Measurements from ENCODE around the gene ZNF606.
A peak's percentile ranks its signal among the peaks of the same experiment; 100 is the strongest.
"Not testable (repeated sequence)": the region's sequence is repeated elsewhere in the genome, so short reads cannot be mapped to it uniquely, and the experiment has no call there.

ZNF606 gene

DNA sequence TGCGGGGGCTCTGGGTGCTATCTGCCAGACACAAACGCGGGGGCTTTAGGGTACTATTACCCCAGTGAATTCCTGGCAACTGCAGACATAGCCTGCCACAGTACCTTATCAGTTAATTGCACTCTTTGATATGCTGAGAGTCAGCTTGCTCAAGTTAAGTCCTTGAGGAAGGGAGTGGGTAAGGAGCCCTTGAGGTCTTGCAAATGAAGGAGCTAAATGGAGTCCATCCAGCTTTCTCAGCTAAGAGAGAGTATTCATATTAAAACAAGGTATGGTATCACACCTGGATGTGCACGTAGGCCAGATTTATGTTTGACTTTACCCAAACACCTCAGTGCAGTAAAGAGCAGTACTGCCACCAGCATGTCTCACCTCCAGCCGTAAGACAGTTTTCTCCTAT lies 11.5 kb upstream of the ZNF606 start:
- DNase-seq (ENCODE audit: low spot score): no peak
- TF ChIP-seq, protein P1, sequence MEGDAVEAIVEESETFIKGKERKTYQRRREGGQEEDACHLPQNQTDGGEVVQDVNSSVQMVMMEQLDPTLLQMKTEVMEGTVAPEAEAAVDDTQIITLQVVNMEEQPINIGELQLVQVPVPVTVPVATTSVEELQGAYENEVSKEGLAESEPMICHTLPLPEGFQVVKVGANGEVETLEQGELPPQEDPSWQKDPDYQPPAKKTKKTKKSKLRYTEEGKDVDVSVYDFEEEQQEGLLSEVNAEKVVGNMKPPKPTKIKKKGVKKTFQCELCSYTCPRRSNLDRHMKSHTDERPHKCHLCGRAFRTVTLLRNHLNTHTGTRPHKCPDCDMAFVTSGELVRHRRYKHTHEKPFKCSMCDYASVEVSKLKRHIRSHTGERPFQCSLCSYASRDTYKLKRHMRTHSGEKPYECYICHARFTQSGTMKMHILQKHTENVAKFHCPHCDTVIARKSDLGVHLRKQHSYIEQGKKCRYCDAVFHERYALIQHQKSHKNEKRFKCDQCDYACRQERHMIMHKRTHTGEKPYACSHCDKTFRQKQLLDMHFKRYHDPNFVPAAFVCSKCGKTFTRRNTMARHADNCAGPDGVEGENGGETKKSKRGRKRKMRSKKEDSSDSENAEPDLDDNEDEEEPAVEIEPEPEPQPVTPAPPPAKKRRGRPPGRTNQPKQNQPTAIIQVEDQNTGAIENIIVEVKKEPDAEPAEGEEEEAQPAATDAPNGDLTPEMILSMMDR (IDR thresholded peaks at IDR 0.05; ENCODE audit: borderline replicate concordance, control extremely low read depth, extremely low read depth, insufficient read depth, missing control alignments): no peak
- in situ Hi-C loops (cut with MboI; ENCODE audit: low sequenced_read_pairs, unreplicated experiment): no loop called here

DNA sequence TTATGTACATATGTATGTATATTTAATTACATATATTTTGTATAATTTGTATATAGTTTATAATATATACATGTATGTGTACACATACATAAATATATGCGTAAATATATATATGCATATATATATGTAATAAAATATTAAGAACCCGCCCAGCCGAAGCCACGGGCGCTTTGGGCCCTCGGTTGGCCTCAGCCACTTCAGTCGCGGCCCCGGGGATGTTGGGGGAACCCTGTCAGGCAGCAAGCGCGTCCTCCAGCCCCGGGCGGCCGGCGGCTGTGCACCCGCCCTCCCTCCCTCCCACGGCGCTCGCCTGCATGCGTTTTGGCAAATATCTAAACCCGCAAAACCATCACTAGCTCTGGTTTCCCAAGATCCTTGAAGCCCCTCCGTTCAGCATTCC lies 7.9 kb upstream of the ZNF606 start:
- in situ Hi-C loops (cut with MboI; ENCODE audit: low sequenced_read_pairs, unreplicated experiment): no loop called here
- DNase-seq (ENCODE audit: low spot score): no peak
- TF ChIP-seq, protein P1 (IDR thresholded peaks at IDR 0.05; ENCODE audit: borderline replicate concordance, control extremely low read depth, extremely low read depth, insufficient read depth, missing control alignments): no peak

DNA sequence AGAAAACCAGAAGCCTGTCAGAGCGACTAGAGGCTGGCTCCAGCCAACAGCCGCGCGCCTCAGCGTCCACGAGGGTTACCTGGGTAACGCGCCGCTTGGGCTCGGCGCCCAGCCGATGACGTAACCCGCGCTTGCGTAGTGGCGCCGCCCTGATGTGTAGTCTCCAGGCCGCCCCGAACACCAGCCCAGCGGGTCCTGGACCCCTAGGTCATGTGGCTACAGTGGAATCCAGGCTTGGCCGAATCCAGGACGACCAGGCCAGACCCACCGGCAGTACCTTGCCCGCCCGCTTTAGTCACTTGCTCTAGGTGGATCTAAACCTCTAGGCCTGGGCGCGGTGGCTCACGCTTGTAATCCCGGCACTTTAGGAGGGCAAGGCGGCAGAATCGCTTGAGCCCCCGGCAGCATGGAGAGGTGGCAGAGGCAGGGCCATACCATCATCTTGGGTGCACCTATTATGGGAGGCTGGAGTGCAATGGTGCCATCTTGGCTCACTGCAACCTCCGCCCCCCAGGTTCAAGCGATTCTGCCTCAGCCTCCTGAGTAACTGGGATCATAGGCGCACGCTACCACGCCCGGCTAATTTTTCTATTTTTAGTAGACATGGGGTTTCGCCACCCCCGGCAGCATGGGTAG lies 7.2 kb upstream of the ZNF606 start:
- DNase-seq (ENCODE audit: low spot score): peak; percentile 69
- in situ Hi-C loops (cut with MboI; ENCODE audit: low sequenced_read_pairs, unreplicated experiment): no loop called here
- TF ChIP-seq, protein P1 (IDR thresholded peaks at IDR 0.05; ENCODE audit: borderline replicate concordance, control extremely low read depth, extremely low read depth, insufficient read depth, missing control alignments): no peak

DNA sequence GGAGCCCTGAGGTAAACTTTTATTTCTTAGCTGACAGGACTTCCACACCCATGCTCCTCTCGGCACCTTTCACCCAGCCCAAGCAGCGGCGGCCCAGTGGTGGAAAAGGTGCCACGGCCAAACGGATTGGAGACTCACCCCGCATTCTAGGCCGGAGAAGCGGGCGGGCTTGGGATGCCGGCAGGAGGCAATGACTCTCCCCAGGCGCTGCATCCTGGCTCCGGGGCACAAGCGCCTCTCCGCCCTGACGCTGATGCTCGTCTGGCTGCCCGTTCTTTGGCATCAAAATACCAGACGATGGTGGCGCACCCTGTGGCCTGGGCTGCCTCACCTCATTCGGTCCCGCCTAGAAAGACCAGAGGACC lies 6.7 kb upstream of the ZNF606 start:
- no peak for DNase-seq (ENCODE audit: low spot score)
- TF ChIP-seq, protein P1 (IDR thresholded peaks at IDR 0.05; ENCODE audit: borderline replicate concordance, control extremely low read depth, extremely low read depth, insufficient read depth, missing control alignments): no peak
- in situ Hi-C loops (cut with MboI; ENCODE audit: low sequenced_read_pairs, unreplicated experiment): no loop called here

DNA sequence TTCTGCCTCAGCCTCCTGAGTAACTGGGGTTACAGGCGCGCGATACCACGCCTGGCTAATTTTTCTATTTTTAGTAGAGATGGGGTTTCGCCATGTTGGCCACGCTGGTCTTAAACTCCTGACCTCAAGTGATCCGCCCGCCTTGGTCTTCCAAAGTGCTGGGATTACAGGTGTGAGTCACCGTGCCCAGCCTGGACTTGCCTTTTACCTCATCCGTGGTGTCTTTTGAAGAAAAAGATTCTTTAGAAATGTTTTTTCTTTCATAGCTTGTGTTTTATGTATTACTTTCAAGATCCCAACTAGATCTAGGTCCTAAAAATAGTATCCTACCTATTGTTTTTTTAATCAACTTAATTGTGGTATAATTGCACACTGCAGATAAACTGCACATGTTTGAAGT lies 6.3 kb upstream of the ZNF606 start:
- in situ Hi-C loops (cut with MboI; ENCODE audit: low sequenced_read_pairs, unreplicated experiment); DNase-seq (ENCODE audit: low spot score): not testable (repeated sequence)

DNA sequence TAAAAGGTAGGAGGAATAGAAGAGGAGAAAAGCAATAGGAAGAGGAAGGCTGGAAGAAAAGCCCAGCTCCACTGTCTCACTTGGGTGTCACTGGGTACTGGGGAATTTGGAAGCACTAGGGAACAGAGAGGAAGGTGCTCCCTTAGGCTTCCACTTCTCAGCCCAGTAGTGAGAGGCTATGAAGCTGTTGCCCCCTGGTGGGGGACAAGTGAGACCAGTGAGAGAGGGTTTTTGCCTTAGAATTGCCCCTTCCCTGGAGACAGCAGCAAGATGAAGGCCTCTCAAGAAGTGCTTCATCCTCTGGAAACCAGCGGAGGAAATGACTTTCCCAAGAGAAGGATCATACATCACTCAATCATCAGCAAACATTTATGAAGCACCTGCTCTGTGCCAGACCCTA lies 4.7 kb upstream of the ZNF606 start:
- in situ Hi-C loops (cut with MboI; ENCODE audit: low sequenced_read_pairs, unreplicated experiment): no loop called here
- no peak for DNase-seq (ENCODE audit: low spot score)
- TF ChIP-seq, protein P1 (IDR thresholded peaks at IDR 0.05; ENCODE audit: borderline replicate concordance, control extremely low read depth, extremely low read depth, insufficient read depth, missing control alignments): no peak

DNA sequence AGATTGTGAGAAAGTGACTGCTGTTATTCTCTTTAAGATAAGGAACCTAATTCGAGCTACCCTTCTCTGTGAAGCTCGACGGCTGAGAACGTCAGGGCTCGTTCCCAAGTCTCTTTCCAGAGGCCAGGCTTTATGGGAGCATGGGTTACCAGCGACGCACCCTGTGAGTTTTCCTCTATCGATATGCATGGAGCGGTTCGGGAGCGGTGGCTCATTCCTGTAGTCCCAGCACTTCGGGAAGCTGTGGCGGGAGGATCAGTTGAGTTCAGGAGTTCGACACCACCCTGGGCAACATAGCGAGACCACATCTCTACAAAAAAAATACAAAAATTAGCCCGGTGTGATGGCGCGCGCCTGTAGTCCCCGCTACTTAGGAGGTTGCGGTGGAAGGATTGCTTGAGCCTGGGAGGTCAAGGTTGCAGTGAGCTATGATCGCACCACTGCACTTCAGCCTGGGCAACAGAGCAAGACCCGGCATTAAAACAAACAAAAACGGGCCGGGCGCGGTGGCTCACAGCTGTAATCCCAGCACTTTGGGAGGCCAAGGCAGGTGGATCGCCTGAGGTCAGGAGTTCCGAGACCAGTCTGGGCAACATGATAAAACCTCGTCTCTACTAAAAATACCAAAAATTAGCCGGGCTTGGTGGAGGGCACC lies 681 bp upstream of the ZNF606 start:
- TF ChIP-seq, protein P1 (IDR thresholded peaks at IDR 0.05; ENCODE audit: borderline replicate concordance, control extremely low read depth, extremely low read depth, insufficient read depth, missing control alignments): no peak

More for the DNA sequence above, 681 bp upstream of the ZNF606 start:
- DNase-seq (ENCODE audit: low spot score): no peak
- in situ Hi-C loops (cut with MboI; ENCODE audit: low sequenced_read_pairs, unreplicated experiment): no loop called here
